Measurements from ENCODE around the gene TNFSF13B.

GRCh38 chr13:108220041-108220440 lies 49.5 kb upstream of the TNFSF13B start:
- TF ChIP-seq, protein P1, sequence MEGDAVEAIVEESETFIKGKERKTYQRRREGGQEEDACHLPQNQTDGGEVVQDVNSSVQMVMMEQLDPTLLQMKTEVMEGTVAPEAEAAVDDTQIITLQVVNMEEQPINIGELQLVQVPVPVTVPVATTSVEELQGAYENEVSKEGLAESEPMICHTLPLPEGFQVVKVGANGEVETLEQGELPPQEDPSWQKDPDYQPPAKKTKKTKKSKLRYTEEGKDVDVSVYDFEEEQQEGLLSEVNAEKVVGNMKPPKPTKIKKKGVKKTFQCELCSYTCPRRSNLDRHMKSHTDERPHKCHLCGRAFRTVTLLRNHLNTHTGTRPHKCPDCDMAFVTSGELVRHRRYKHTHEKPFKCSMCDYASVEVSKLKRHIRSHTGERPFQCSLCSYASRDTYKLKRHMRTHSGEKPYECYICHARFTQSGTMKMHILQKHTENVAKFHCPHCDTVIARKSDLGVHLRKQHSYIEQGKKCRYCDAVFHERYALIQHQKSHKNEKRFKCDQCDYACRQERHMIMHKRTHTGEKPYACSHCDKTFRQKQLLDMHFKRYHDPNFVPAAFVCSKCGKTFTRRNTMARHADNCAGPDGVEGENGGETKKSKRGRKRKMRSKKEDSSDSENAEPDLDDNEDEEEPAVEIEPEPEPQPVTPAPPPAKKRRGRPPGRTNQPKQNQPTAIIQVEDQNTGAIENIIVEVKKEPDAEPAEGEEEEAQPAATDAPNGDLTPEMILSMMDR (IDR thresholded peaks at IDR 0.05; ENCODE audit: insufficient read depth, low read length, poor library complexity, severe bottlenecking), result no peak
- no peak for TF ChIP-seq EZH2phosphoT487 (conservative IDR thresholded peaks at IDR 0.05; ENCODE audit: low read length)

All from SU-DHL-6 (cell line).